ENCODE data around the gene VIPR1. TPM values are rescaled to one million over a fixed set of nuclear protein-coding genes. Genes with fewer than 3 reads are reported as not detected.

The VIPR1 gene
- total and polyA plus RNA-seq, 2 donors (not counting 1 experiment from before 2014, with no cell fraction given), result 0.11 TPM; not detected in 1

DNA sequence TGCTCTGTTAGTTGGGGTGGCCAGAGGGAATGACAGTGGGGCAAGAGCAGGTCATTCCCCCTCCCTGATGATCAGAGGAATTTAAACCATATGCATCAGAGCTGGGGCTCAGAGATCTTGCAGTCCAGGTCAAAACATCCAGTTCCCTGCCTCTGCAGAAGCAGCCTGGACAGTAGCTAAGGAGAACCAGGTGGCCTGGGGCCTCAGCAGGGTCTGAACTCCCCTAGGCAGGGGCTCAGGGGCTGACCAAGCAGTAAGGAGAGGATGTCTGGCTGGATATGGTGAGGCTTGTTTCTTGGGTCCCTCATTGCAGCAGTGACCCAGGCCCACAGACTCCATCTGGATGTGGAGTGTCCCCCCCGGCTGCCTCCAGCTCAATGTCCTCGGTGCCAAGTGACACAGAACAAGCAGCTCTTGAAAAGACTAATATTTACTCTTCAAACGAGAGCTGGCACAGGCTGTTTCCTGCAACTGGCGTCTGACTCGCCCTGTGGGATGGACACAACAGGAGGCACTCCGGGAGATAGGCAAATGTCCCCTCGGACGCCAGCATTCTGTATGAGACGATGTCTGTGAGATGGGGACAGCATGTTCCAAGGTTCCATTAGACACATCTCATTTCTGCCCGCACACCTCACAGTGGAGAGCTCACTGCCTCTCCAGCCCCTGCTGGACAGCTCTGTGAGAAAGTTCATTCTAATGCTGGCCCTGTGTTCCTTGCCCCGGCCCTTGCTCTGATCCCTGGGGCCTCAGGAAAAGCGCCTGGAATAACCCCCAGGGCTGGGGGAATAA, 42.2 kb downstream of the VIPR1 start:
- no peak overlapping the region for H3K27ac ChIP-seq (ENCODE audit: insufficient read depth, low read length)
- no peak overlapping the region for H3K4me3 ChIP-seq (replicated peaks in 1 of 4; ENCODE audit: control extremely low read depth in 1 of 4, insufficient read depth in 1 of 4, low read depth in 3 of 4, low read length in 4 of 4)
- H3K9ac ChIP-seq (ENCODE audit: insufficient read depth, low read length), result no peak overlapping the region
- H3K4me2 ChIP-seq (ENCODE audit: extremely low read depth, insufficient read depth, low read length), result no peak overlapping the region
- no peaks in the 10 kb centered on the region for H4K20me1 ChIP-seq (ENCODE audit: control insufficient read depth, extremely low read depth, insufficient read depth, low read length)
- no peak for DNase-seq (ENCODE audit: low read depth in 2 of 2)
- H2AFZ ChIP-seq (ENCODE audit: low read length), result no peak overlapping the region
- TF ChIP-seq, protein P1, sequence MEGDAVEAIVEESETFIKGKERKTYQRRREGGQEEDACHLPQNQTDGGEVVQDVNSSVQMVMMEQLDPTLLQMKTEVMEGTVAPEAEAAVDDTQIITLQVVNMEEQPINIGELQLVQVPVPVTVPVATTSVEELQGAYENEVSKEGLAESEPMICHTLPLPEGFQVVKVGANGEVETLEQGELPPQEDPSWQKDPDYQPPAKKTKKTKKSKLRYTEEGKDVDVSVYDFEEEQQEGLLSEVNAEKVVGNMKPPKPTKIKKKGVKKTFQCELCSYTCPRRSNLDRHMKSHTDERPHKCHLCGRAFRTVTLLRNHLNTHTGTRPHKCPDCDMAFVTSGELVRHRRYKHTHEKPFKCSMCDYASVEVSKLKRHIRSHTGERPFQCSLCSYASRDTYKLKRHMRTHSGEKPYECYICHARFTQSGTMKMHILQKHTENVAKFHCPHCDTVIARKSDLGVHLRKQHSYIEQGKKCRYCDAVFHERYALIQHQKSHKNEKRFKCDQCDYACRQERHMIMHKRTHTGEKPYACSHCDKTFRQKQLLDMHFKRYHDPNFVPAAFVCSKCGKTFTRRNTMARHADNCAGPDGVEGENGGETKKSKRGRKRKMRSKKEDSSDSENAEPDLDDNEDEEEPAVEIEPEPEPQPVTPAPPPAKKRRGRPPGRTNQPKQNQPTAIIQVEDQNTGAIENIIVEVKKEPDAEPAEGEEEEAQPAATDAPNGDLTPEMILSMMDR (conservative IDR thresholded peaks at IDR 0.05 in 1 of 2, IDR thresholded peaks at IDR 0.05 in 1 of 2; ENCODE audit: low read depth in 1 of 2, low read length in 2 of 2), result peak; percentile 2 to 4
- TF ChIP-seq EZH2 (IDR thresholded peaks at IDR 0.05; ENCODE audit: low read length, missing control alignments), result no peak
- H3K27me3 ChIP-seq (ENCODE audit: control insufficient read depth, insufficient read depth, low read length), result no peaks in the 10 kb centered on the region
- no peaks in the 10 kb centered on the region for H3K9me3 ChIP-seq (ENCODE audit: control insufficient read depth, insufficient read depth, low read depth, low read length)
- H3K4me1 ChIP-seq (ENCODE audit: control insufficient read depth, extremely low read depth, insufficient read depth, low read length), result no peaks in the 10 kb centered on the region
- H3K79me2 ChIP-seq (ENCODE audit: control insufficient read depth, insufficient read depth, low read length), result no peaks in the 10 kb centered on the region
- no peaks in the 10 kb centered on the region for H3K36me3 ChIP-seq (ENCODE audit: control insufficient read depth, insufficient read depth, low read length)

DNA sequence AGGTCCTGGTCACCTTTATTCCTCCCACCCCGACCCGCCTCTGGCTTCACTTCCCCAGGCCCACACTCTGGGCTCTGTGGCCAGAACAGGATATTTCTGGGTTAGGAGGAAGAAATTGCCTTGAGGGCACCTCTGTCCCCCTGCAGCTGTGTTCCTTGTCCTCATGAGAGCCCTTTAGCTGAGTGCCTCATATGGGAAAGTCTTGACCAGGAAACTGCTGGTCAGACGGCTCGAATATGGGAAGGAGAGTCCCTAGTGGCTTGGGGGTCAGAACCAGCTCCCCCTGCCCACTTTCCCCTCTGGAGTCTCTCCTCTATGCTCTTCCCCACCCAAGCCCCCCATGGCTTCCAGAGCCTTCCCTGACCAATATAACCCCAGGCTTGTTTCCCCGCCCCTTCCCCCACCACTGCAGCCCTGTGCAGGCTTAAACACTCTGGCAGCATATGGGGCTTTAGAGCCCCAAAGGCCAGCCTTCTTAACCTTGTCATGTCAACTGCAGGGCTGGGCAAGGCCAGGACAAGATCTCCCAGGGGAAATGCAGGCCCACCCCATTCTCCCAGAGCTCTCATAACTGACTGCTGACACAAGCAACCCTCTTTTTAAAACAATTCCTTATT, 42.9 kb downstream of the VIPR1 start:
- no peaks in the 10 kb centered on the region for H3K36me3 ChIP-seq (ENCODE audit: control insufficient read depth, insufficient read depth, low read length)
- no peak overlapping the region for H3K27ac ChIP-seq (ENCODE audit: insufficient read depth, low read length)
- no peak overlapping the region for H3K4me3 ChIP-seq (replicated peaks in 1 of 4; ENCODE audit: control extremely low read depth in 1 of 4, insufficient read depth in 1 of 4, low read depth in 3 of 4, low read length in 4 of 4)
- no peak for TF ChIP-seq EZH2 (IDR thresholded peaks at IDR 0.05; ENCODE audit: low read length, missing control alignments)
- TF ChIP-seq, protein P1 (conservative IDR thresholded peaks at IDR 0.05 in 1 of 2, IDR thresholded peaks at IDR 0.05 in 1 of 2; ENCODE audit: low read depth in 1 of 2, low read length in 2 of 2), result no peak
- H3K4me2 ChIP-seq (ENCODE audit: extremely low read depth, insufficient read depth, low read length), result no peak overlapping the region
- no peak overlapping the region for H2AFZ ChIP-seq (ENCODE audit: low read length)
- DNase-seq (ENCODE audit: low read depth in 2 of 2), result no peak
- H4K20me1 ChIP-seq (ENCODE audit: control insufficient read depth, extremely low read depth, insufficient read depth, low read length), result no peaks in the 10 kb centered on the region
- no peaks in the 10 kb centered on the region for H3K4me1 ChIP-seq (ENCODE audit: control insufficient read depth, extremely low read depth, insufficient read depth, low read length)
- no peaks in the 10 kb centered on the region for H3K9me3 ChIP-seq (ENCODE audit: control insufficient read depth, insufficient read depth, low read depth, low read length)
- H3K27me3 ChIP-seq (ENCODE audit: control insufficient read depth, insufficient read depth, low read length), result no peaks in the 10 kb centered on the region
- H3K9ac ChIP-seq (ENCODE audit: insufficient read depth, low read length), result no peak overlapping the region
- no peaks in the 10 kb centered on the region for H3K79me2 ChIP-seq (ENCODE audit: control insufficient read depth, insufficient read depth, low read length)

DNA sequence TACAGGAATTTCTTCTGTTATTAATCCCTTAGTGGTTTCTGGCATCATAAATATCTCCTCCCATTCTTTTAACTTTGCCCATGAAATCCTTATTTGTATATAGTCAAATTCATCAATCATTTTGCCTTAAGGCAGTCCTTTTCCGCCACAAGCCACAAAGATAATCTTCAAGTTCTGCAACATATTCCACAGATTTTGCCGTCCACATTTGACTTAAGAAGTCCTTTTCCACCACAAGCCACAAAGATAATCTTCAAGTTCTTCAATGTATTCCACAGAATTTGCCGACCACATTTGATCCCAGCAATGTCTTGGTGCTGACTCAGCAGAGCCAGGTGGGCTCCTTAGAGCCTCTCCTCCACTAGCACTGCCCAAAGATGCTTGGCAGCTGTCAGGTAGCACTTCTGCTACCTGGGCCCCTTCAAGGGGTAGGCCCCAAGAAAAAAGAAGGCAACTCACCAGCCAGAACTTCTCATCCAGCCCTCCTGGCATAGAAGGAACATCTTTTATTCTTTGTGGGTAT, 44.3 kb downstream of the VIPR1 start:
- TF ChIP-seq, protein P1 (conservative IDR thresholded peaks at IDR 0.05 in 1 of 2, IDR thresholded peaks at IDR 0.05 in 1 of 2; ENCODE audit: low read depth in 1 of 2, low read length in 2 of 2), result no peak
- no peak for TF ChIP-seq EZH2 (IDR thresholded peaks at IDR 0.05; ENCODE audit: low read length, missing control alignments)
- H3K27ac ChIP-seq (ENCODE audit: insufficient read depth, low read length), result no peak overlapping the region
- no peak overlapping the region for H2AFZ ChIP-seq (ENCODE audit: low read length)
- H3K36me3 ChIP-seq (ENCODE audit: control insufficient read depth, insufficient read depth, low read length), result no peaks in the 10 kb centered on the region
- H3K9me3 ChIP-seq (ENCODE audit: control insufficient read depth, insufficient read depth, low read depth, low read length), result no peaks in the 10 kb centered on the region
- H3K4me1 ChIP-seq (ENCODE audit: control insufficient read depth, extremely low read depth, insufficient read depth, low read length), result no peaks in the 10 kb centered on the region
- no peaks in the 10 kb centered on the region for H3K27me3 ChIP-seq (ENCODE audit: control insufficient read depth, insufficient read depth, low read length)
- DNase-seq (ENCODE audit: low read depth in 2 of 2), result peak in 1 of 2 donors; percentile 53
- H3K79me2 ChIP-seq (ENCODE audit: control insufficient read depth, insufficient read depth, low read length), result no peaks in the 10 kb centered on the region
- no peak overlapping the region for H3K4me3 ChIP-seq (replicated peaks in 1 of 4; ENCODE audit: control extremely low read depth in 1 of 4, insufficient read depth in 1 of 4, low read depth in 3 of 4, low read length in 4 of 4)
- no peak overlapping the region for H3K4me2 ChIP-seq (ENCODE audit: extremely low read depth, insufficient read depth, low read length)
- no peaks in the 10 kb centered on the region for H4K20me1 ChIP-seq (ENCODE audit: control insufficient read depth, extremely low read depth, insufficient read depth, low read length)
- H3K9ac ChIP-seq (ENCODE audit: insufficient read depth, low read length), result no peak overlapping the region
